ENCODE data around the gene RASGRP1. TPM values are rescaled to one million over a fixed set of nuclear protein-coding genes. Genes with fewer than 3 reads are reported as not detected.
"Not testable (repeated sequence)": the region's sequence is repeated elsewhere in the genome, so short reads cannot be mapped to it uniquely, and the experiment has no call there.

Gene RASGRP1
- total RNA-seq, 1 experiment from 2014 or later, result 1.6 TPM

GRCh38 chr15:38587214-38587613 is 22.6 kb upstream of the RASGRP1 start:
- H3K9ac ChIP-seq (ENCODE audit: low read length), result no peak overlapping the region
- ChIA-PET RAD21 (ENCODE audit: low non-redundant PET in 1 of 2, low total read pairs in 2 of 2, uncharacterized antibody in 2 of 2, unreplicated experiment in 2 of 2) (no interaction called here), POLR2A (no interaction called here), CTCF (no interaction called here)
- H3K4me3 ChIP-seq (replicated peaks in 1 of 2; ENCODE audit: low read depth in 1 of 2, low read length in 2 of 2), result no peak overlapping the region
- no peaks in the 10 kb centered on the region for H3K4me1 ChIP-seq (ENCODE audit: control insufficient read depth in 1 of 2, insufficient read depth in 2 of 2, low read length in 2 of 2)
- no peaks in the 10 kb centered on the region for H3K79me2 ChIP-seq (ENCODE audit: insufficient read depth, low read length)
- H3K27ac ChIP-seq (ENCODE audit: low read depth, low read length), result no peak overlapping the region
- H3K36me3 ChIP-seq (ENCODE audit: control insufficient read depth in 1 of 2, insufficient read depth in 2 of 2, low read length in 2 of 2), result no peaks in the 10 kb centered on the region
- no TSS peak for BruUV-seq (replicated peaks)
- H3K9me3 ChIP-seq (ENCODE audit: control insufficient read depth in 1 of 2, insufficient read depth in 1 of 2, low read depth in 1 of 2, low read length in 2 of 2), result no peaks in the 10 kb centered on the region
- no peaks in the 10 kb centered on the region for H4K20me1 ChIP-seq (ENCODE audit: insufficient read depth)
- H3K27me3 ChIP-seq (ENCODE audit: insufficient read depth, low read length), result 0 out of 2 replicates have a peak, but pooled peaks cover 8% of the 10 kb centered on the region
- no peak for TF ChIP-seq ATF3 (IDR thresholded peaks at IDR 0.05)
- no peak for TF ChIP-seq ZFX (IDR thresholded peaks at IDR 0.05)
- no peak for TF ChIP-seq RAD21 (IDR thresholded peaks at IDR 0.05; ENCODE audit: low read depth)
- no peak for TF ChIP-seq EZH2phosphoT487 (IDR thresholded peaks at IDR 0.05; ENCODE audit: borderline replicate concordance)
- TF ChIP-seq ZNF274 (IDR thresholded peaks at IDR 0.05; ENCODE audit: low read depth, low read length), result no peak
- no peak for TF ChIP-seq ZBTB33 (IDR thresholded peaks at IDR 0.05; ENCODE audit: extremely low read depth, insufficient replicate concordance, low read length)
- TF ChIP-seq REST (IDR thresholded peaks at IDR 0.05; ENCODE audit: low read depth), result no peak
- TF ChIP-seq POLR2AphosphoS5 (IDR thresholded peaks at IDR 0.05; ENCODE audit: low read depth, low read length), result no peak
- no peak for TF ChIP-seq CBX3 (IDR thresholded peaks at IDR 0.05; ENCODE audit: low read depth)
- TF ChIP-seq SIN3A (IDR thresholded peaks at IDR 0.05; ENCODE audit: low read depth), result no peak
- intact Hi-C loops (cut with micrococcal nuclease), result no loop called here
- ATAC-seq (no peak), DNase-seq (ENCODE audit: low read depth, low spot score) (no peak)
- no peak overlapping the region for H3K4me2 ChIP-seq (ENCODE audit: low read length)
- no peak overlapping the region for H2AFZ ChIP-seq (ENCODE audit: low read depth, low read length, poor library complexity, severe bottlenecking)
- H3K9me2 ChIP-seq (ENCODE audit: insufficient read depth), result no peaks in the 10 kb centered on the region

GRCh38 chr15:38586005-38586404 is 21.4 kb upstream of the RASGRP1 start:
- intact Hi-C loops (cut with micrococcal nuclease); CTCF ChIA-PET; H3K9me2 ChIP-seq (ENCODE audit: insufficient read depth); H3K27me3 ChIP-seq (ENCODE audit: insufficient read depth, low read length); H3K9ac ChIP-seq (ENCODE audit: low read length); H3K4me2 ChIP-seq (ENCODE audit: low read length); H3K9me3 ChIP-seq (ENCODE audit: control insufficient read depth in 1 of 2, insufficient read depth in 1 of 2, low read depth in 1 of 2, low read length in 2 of 2); H2AFZ ChIP-seq (ENCODE audit: low read depth, low read length, poor library complexity, severe bottlenecking); POLR2A ChIA-PET; RAD21 ChIA-PET (ENCODE audit: low non-redundant PET in 1 of 2, low total read pairs in 2 of 2, uncharacterized antibody in 2 of 2, unreplicated experiment in 2 of 2); H4K20me1 ChIP-seq (ENCODE audit: insufficient read depth); ATAC-seq; DNase-seq (ENCODE audit: low read depth, low spot score); H3K4me1 ChIP-seq (ENCODE audit: control insufficient read depth in 1 of 2, insufficient read depth in 2 of 2, low read length in 2 of 2); H3K4me3 ChIP-seq (replicated peaks in 1 of 2; ENCODE audit: low read depth in 1 of 2, low read length in 2 of 2); H3K79me2 ChIP-seq (ENCODE audit: insufficient read depth, low read length); H3K36me3 ChIP-seq (ENCODE audit: control insufficient read depth in 1 of 2, insufficient read depth in 2 of 2, low read length in 2 of 2); BruUV-seq (replicated peaks); H3K27ac ChIP-seq (ENCODE audit: low read depth, low read length): not testable (repeated sequence)

Data from HCT116 (cell line).